Stimulated activated CD4-positive, alpha-beta T cell treated with anti-CD3 and anti-CD28 coated beads, Interleukin-1b, Interleukin-23, amount 100 ng/mL, for 1 hour (primary cell): Measurements from ENCODE around the gene CACNA1H.
A peak's percentile ranks its signal among the peaks of the same experiment; 100 is the strongest.

Source experiments
- DNase-seq, 2 donors: peaks; one replicate each; pipeline ENCODE4 v3.0.0-alpha.2; 2020; ENCODE audit warnings: low read depth in 2 of 2

Gene CACNA1H

DNA sequence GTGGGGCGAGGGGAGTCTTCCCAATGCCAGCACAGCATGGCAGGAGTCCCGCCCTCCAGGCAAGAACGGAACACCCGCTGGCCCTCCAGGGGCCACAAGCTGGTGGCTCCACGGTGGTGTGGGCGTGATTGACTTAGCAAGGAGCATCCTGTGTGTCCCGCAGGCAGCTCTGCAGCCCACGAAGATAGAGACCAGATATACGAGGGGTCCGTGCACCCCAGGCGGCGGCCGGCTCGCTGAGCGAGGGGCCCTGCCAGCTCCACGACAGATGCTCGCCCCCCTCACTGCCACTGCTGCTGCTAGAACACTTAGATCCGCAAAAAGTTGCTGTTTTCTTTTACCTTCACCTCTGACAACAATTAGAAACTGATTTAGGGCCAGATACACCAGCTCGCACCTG is 10.0 kb upstream of the CACNA1H start:
- no peak for DNase-seq

DNA sequence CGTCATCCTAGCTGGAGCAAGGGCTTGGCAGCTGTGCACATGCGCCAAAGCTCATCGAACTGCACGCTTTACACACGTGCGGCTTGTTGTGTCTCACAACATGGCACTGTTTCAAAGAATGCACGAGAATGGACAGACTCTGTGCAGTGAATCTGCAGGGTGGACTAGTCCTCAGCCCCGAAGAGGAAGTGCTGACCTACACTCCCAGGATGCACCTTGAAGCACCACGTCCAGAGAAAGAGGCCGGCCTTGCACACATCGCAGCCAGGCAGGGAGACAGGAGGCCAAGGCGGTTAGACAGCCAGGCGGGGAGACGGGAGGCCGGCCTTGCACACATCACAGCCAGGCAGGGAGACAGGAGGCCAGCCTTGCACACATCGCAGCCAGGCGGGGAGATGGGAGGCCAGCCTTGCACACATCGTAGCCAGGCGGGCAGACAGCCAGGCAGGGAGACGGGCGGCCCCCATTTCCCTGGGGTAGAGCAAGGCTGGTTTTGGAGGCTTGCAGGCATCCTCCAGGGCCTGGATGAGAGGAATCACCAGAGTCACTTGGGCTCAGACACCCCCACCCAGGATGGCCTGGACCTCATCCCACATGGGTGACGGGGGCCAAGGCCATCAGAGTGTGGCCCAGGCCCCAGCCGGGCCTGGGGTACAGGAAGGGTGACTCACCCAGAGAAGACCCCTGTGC is 9.0 kb upstream of the CACNA1H start:
- DNase-seq: no peak

DNA sequence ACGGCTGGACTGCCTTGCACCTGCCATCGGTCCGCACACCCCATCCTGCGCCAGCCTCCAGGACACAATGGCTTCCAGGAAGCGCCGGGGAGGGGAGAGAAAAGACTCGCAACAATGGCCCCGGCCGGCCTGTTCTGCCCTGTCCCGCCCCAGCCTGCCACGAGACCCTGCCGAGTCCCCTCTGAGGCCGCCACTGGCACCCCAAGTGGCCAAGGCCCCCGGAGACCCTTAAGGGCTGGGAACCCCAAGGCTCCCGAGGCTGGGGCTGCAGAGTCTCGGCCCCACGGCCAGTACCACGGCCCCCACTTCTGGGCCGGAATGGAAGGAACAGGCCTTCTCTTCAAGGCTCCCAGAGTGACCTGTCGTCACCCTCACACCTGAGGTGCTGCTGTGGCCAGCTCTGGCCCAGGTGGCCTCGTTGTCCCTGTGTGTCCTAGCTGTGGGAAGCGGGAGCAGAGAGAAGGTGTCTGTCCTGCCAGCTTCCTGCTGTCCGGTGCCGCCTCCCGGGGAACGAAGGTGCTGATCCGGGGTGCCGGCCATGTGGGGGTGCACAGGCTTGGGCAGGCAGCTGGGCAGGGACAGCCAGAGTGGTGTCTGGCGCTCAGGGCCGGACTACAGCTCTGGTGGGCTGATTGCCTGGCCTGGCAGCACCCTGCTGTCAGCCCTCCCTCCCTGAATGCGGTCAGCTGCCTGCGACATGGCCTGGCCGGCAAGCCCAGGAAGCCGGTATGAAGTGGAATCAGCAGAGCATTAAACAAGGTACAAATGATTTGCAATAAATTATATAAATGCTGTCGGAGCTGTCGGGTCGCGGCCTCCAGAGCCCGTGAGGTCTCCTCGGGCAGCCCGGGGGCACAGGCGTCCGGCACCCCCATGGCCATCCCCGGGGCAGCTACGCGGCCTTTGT is 8.2 kb upstream of the CACNA1H start:
- DNase-seq: no peak

DNA sequence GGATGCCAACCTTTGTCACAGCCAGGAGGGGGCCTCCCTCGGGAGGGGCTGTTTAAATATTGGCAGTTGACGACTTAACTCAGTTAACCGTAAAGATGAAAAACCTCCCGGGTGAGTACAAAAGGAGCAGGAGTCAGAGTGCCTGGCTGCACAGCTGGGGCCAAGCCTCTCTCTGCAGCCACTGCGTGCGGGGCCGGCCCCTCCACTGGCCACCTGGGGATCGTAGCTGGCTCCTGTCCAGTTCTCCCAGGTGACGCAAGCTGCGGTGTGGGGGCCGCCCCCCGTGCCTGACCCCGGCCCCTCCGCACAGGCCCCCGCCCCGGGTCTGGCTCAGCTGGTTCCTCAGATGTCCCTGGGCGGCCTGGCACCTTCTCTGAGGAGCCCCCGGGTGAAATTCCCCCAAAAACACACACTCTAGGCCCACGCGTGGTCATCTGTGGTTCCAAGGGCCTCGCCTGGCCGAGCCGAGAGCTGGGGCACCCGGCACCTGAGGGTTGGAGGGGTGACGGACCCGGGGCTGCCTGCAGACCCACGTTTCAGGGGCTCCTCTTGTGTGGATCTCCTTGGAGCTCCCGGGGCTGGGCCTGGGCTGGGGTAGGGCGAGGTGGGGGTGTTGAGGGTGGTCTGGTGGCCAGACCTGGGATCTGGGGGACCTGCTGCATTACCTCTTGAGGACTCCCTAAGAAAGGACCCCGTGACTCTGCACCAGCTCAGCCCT is 7.4 kb upstream of the CACNA1H start:
- DNase-seq: no peak

DNA sequence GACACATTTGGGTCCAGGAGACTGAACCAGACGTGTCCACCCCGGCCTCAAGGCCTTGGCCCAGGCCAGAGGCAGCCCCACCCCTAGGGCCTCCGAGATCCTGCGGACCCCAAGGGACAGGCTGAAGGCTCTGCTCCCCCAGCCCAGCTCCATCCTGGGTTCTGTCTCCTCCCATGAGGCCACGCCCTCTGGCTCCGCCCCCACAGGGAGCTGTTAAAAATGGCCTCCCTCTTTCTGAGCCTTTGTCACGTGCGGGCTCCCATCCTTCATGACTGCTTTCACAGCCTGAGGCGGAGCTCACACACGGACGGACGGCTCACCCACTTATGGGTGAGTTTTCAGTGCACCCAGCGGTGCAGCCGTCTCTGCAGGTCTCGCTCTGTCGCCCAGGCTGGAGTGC is 6.5 kb upstream of the CACNA1H start:
- DNase-seq: no peak

GRCh38 chr16:1147027-1147426 is 5.9 kb upstream of the CACNA1H start:
- DNase-seq: no peak

DNA sequence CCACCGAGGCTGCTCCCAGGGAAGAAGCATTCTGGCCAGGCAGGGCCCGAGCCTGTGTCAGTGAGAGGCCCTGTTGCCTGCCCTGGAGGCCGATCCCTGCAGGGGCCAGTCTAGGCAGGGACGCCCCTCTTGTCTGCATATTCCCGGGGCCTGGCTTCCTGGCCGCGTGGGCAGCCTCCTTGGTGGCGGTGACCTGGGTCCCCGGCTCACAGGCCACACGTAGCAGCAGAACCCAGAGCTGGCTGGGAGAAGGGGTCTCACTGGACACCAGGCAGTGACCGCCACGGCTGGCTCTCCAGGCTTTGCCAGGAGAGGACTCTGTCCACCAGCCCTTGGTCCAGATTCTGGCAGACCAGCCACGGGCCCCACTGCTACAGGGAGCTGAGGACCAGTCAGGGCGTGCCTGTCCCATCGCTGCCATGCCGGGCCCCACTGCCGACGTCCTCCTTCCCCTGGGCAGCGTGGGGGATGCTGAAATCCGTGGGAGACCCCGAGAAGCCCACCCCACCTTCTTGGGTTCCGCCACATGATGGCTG is 3.7 kb upstream of the CACNA1H start:
- DNase-seq: no peak

GRCh38 chr16:1150511-1150982 is 2.4 kb upstream of the CACNA1H start:
- no peak for DNase-seq

DNA sequence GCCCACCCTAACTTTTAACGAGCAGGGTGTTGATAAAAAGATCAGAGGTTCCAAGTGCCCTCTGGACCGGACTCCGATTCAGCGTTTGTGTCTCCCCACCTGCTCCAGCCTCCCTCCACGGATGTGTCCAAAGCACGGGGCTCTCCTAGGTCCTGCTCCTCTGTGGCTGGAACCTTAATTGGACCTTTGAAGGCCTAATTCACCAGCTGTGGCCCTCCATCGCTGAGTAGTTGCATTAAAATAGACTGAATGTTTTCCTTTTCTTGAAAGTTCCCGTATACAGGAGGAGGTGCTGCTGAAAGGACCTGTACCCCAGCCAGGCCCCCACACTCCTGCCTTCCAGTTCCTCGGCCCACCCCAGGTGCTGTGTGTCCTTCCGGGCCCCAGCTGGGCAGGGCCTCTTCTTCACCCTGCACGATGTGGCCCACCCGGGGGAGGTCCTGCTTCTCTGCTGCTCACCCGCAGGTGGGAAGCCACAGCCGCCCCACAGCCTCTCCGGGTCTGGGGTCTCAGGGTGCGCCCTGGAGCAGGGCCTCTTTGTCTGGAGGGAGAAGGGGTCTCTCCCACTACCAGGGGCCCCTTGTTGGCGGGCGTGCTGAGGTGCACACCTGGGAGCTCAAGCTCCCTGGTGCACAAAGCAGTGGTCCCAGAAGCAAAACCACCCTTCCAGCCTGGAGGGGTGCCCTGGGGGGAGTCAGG is 1.3 kb upstream of the CACNA1H start:
- DNase-seq: no peak

DNA sequence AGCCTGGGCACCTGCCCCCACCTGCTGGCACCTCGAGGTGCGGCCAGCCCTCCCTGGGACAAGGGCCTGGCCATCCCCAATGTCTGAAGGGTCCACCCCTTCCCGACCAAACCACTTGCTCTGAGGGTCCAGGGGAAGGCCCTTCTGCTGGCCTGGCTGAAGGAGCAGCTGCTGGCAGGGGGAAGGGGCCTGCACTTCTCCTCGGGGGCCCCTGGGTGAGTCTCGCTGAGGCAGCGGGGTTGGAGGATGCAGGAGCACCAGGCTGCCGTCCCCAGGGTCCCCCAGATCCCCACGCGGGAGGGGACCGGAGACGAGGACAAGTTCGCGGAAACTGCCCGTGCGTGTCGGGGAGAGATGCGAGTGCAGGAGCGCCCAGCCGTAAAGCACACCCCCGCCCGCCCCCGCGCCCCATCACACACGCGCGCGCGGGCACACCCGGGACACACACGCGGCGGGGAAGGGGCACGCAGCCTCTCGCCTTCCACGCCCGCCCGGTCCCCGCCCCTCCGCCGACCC is 725 bp upstream of the CACNA1H start:
- DNase-seq: peak in 1 of 2 donors; percentile 23

- no peak for DNase-seq
Measured at GRCh38 chr16:1153480-1154160, 714 bp downstream of the CACNA1H start.

- DNase-seq: no peak
Measured at GRCh38 chr16:1154291-1154886, 1.5 kb downstream of the CACNA1H start.

- no peak for DNase-seq
Measured at GRCh38 chr16:1154887-1155331, 2.0 kb downstream of the CACNA1H start.

DNA sequence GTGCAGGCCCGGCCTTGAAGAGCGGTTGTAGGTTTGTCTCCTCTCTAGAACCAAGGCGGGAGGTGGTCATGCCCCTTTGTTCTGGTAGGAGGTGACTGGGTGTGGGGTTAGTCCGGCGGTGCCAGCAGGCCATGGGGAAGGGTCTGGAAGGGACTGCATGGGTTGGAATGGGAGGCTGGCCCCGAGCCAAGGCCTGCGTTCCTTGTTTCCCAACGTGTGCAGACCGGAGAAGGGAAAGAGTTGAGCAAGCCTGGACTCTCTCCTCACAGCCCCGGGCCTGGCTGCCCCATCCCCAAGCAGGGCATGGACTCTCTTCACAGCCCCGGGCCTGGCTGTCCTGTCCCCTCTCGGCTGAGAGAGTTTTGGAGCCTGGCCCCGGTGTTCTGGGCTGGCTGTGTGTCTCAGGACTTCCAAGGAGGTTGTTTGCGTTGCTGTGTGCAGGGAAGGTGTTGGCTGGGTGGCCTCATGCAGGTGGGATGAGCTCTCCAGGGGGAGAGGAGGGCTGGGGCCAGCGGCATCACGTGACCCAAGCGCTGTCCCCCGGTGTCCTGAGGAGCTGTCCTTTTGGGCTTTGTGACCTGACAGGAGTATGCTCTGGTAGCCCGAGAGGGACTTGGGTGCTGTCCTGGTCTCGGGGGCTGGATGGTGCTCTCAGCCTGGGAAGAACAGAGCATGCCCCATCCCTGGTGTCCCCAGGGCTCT is 2.6 kb downstream of the CACNA1H start:
- DNase-seq: no peak

DNA sequence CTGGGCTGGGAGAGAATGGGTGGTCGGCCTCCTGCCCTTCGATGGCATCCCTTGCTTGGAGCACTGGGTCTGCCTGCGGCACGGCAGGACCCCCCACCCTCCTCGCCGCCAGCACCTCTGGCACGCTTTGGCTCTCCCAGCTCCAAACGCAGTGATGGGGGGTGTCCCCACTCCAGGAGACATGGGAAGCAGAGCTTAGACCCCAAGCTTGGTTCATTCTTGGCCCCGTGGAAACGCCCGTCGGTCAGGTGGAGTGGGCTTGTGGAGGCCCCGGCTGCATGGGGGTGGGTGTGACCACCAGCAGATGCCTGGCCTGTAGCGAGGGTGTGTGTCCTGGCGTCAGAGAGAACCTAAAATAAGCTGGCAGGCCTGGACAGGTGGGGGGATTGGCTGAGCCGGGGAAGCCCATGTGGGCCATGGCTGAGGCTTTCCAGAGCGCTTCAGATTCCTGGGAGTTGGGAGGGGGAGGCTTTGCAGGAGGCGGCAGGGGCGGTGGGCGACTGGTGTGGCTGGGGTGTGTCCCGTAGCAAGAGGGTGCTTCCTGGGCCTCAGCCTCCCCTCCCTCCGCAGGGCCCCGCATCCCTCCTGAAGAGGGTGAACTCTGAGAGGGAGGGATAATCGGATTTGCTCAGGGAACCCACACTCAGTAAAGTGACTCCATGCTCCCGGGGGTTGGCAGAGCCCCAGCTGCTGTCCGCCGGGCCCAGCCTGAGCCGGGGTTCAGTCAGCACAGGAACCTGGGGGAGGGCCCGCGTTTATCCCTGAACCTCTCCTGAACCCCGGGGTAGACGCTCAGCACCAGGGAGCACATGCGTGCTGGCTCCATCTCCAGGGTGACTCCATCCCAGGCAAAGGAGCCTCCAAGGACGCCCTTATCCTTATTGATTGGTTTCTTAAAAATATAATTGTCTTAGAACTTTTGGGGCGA is 3.4 kb downstream of the CACNA1H start:
- no peak for DNase-seq

DNA sequence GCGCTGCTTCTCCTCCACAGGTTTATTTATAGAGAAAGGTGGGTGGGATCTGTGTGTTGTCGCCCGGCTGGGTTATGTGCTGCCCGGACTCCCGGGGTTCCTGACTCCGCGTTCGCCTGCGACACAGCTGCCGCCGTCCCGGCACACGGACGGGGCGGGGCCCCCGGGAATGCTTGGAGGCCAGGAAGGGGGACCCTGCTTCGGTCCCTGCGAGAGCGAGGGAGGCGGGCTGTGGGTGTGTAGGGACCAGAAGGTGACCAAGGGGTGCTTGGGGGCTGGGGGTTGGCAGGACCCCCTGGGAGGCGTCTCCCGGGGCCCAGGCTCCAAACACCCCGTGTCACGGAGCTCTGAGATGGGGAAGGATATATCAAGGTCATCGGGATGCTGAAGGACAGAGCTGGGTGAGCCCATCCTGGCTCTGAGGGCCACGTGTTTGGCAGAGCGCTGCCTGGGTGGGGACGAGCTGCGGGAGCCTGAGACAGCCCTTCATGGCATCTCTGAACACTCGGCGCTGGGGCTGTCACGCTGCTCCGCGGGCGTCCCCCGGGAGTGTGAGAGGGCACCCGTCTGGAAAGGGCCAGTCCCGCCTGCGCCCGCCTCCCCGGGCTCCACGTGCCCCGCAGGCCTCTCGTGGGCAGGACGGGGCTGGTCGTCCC is 4.2 kb downstream of the CACNA1H start:
- DNase-seq: no peak

- DNase-seq: no peak
Measured at GRCh38 chr16:1157639-1158455, 4.9 kb downstream of the CACNA1H start.
